KOPT-K1 (cell line): ENCODE results near the gene ZC3H12C.

Source experiments
- H3K27ac ChIP-seq: fragments of 200-600 bp; sonication (generic); 2 replicates; pipeline ENCODE4 v1.5.1; 2016; ENCODE audit warnings: antibody characterized with exemption, mild to moderate bottlenecking, low read depth, low read length; ENCODE audit not compliant: poor library complexity, severe bottlenecking
- H3K36me3 ChIP-seq: fragments of 200-600 bp; sonication (generic); 2 replicates; pipeline ENCODE4 v1.5.1; 2017; ENCODE audit warnings: antibody characterized with exemption, mild to moderate bottlenecking, low read length, moderate library complexity; ENCODE audit not compliant: insufficient read depth
- H3K9me3 ChIP-seq: fragments of 200-600 bp; sonication (generic); 2 replicates; pipeline ENCODE4 v1.5.1; 2017; ENCODE audit warnings: antibody characterized with exemption, low read length, mild to moderate bottlenecking; ENCODE audit not compliant: insufficient read depth, poor library complexity, severe bottlenecking

The ZC3H12C gene

GRCh38 chr11:110071197-110071596 lies 22.0 kb upstream of the ZC3H12C start:
- H3K9me3 ChIP-seq = no peaks in the 10 kb centered on the region
- no peaks in the 10 kb centered on the region for H3K36me3 ChIP-seq
- H3K27ac ChIP-seq = no peak overlapping the region

GRCh38 chr11:110072930-110073329 lies 20.3 kb upstream of the ZC3H12C start:
- H3K36me3 ChIP-seq = no peaks in the 10 kb centered on the region
- H3K9me3 ChIP-seq = no peaks in the 10 kb centered on the region
- no peak overlapping the region for H3K27ac ChIP-seq

DNA sequence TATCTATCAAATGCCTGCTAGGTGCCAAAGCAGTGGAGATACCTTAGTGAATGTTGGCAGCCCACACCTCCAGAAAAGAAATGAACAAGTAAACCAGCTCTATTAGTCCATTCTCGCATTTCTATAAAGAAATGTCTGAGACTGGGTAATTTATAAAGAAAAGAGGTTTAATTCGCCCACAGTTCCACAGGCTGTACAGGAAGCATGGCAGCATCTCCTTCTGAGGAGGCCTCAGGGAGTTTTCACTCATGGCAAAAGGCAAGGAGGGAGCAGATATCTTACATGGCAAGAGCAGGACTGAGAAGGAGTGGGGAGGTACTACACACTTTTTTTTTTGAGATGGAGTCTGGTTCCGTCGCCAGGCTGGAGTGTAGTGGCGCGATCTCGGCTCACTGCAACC lies 18.7 kb upstream of the ZC3H12C start:
- Histone ChIP-seq H3K36me3 (no peaks in the 10 kb centered on the region), H3K9me3 (no peaks in the 10 kb centered on the region), H3K27ac (no peak overlapping the region)

- no peaks in the 10 kb centered on the region for H3K9me3 ChIP-seq
- H3K27ac ChIP-seq = no peak overlapping the region
- H3K36me3 ChIP-seq = no peaks in the 10 kb centered on the region
Measured at GRCh38 chr11:110075105-110075846, 17.9 kb upstream of the ZC3H12C start.

- H3K9me3 ChIP-seq = no peaks in the 10 kb centered on the region
- H3K27ac ChIP-seq = no peak overlapping the region
- H3K36me3 ChIP-seq = no peaks in the 10 kb centered on the region
Measured at GRCh38 chr11:110075847-110076208, 17.4 kb upstream of the ZC3H12C start.

DNA sequence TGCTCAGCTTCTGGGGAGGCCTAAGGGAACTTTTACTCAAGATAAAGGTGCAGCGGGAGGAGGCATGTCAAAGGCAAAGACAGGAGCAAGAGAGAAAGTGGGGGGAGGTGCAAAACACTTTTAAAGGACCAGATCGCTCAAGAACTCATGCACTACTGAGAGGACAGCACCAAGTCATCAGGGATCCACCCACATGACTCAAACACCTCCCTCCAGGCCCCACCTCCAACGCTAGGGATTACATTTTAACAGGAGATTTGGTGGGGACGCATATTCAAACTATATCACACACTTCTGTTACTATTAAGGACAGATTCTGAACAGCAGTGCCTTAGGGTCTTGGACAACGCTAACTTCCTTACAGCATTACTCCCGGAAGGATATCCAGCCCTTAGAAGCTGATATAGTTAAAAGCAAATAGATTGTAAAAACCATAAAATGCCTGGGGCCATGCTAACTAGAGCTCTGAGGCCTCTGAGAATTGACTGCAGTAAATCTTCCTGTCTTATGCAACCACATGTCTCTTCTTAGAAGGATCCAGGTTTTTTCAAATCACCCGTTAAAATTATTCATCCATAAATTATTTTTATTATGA lies 16.7 kb upstream of the ZC3H12C start:
- H3K36me3 ChIP-seq = no peaks in the 10 kb centered on the region
- no peaks in the 10 kb centered on the region for H3K9me3 ChIP-seq
- H3K27ac ChIP-seq = no peak overlapping the region

DNA sequence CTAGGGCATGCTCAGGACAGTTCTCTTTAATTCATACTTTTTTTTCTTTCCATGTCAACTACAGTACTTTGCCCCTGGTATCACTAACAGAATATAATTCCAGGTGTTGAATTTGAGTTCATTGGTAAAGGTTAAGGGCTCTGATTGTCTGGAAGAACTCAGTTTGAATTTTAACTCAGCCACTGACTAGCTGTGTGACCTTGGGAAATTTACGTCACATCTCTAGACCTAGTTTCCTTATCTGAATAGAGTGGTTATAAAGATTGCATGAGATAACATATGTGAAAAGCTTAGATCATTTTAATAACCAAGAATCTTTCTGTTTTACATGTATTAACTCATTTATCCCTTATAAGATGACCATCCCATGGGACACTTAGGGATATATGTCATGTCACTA lies 15.8 kb upstream of the ZC3H12C start:
- no peaks in the 10 kb centered on the region for H3K9me3 ChIP-seq
- no peaks in the 10 kb centered on the region for H3K36me3 ChIP-seq
- no peak overlapping the region for H3K27ac ChIP-seq

DNA sequence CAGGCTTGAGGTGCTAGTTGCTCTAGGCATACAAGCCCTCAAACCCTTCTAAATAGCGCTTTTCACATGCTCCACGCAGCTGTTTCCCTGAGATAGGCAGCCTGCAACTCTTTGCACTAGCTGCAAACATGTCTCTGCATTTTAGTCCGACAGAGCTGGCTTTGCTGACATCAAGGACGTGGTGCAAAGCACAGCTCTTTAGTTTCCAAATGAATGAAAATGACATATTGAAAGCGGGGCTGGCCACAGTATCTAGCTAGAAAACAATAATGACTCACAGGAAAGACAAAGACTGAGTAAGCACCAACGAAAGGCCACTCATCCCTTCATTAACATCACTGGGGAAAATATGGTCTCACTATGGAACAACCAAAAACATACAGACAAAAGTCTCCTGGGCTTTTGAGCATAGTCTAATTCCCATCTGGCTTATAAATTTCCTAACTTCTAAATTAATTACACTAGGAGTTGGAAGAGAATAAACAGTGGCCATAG lies 15.3 kb upstream of the ZC3H12C start:
- H3K27ac ChIP-seq = no peak overlapping the region
- no peaks in the 10 kb centered on the region for H3K9me3 ChIP-seq
- H3K36me3 ChIP-seq = no peaks in the 10 kb centered on the region

GRCh38 chr11:110078923-110079544 lies 14.2 kb upstream of the ZC3H12C start:
- H3K27ac ChIP-seq = no peak overlapping the region
- no peaks in the 10 kb centered on the region for H3K9me3 ChIP-seq
- no peaks in the 10 kb centered on the region for H3K36me3 ChIP-seq

- no peaks in the 10 kb centered on the region for H3K9me3 ChIP-seq
- no peak overlapping the region for H3K27ac ChIP-seq
- no peaks in the 10 kb centered on the region for H3K36me3 ChIP-seq
Measured at GRCh38 chr11:110079726-110080125, 13.5 kb upstream of the ZC3H12C start.

DNA sequence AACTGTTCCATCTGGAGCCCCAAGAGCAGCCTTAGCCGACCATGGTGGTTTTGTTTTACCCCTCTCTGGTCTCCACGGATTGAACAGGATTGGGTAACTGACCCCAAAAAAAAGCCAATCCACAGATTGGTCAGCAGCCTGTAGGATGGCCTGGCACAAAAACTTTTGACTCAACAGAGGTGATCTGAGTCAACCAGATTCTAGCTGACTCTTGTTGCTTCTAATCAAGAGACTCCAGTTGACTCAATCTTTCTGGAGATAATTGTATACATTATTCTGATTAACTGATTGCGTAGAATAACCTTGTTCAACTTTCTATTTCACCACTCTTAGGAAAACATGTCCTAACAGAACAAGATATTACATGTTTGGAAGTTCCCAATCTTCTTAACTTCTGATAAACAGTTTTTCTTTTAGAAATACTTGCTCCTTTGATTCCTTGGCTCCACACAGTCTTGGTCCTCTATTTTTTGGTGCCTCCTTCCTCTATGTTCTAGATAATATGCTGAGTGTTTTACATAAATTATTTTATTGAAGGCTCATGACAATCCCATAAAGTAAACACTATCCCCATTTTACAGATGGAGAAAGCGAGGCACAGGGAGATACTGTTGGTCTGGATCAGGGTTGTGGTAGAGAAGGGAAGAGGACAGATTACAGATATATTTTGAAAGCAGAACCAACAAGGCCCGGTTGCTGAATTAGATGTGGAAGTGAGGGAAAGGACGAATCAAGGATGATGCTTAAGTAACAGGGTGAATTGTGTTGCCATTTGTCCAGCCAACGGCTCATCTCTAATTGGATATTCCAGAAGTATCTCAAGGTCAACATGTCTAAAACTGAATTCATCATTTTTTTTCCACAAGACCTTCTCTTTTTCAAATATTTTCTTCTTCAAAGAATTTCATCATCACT lies 11.5 kb upstream of the ZC3H12C start:
- H3K36me3 ChIP-seq = no peaks in the 10 kb centered on the region
- H3K27ac ChIP-seq = no peak overlapping the region
- no peaks in the 10 kb centered on the region for H3K9me3 ChIP-seq

DNA sequence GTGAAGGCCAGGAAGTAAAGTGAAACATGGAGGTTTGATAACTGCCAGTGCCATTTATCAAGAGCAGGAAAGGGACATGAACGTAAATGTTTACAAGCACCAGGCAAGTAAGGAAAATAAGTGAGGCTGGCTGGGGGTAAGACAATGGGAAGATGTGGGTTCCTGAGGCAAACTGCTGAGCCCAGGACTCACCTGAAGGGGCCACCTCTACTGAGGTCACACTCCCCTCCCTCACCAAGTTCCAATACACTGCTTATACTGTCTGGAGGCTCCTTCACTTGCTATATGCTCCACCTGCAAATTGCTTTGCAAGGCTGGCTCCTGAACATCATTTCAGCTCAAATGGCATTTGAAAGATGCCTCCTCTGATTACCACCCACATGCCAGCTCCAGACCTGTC lies 10.3 kb upstream of the ZC3H12C start:
- H3K36me3 ChIP-seq = no peaks in the 10 kb centered on the region

GRCh38 chr11:110085255-110085838 lies 7.8 kb upstream of the ZC3H12C start:
- H3K9me3 ChIP-seq = no peaks in the 10 kb centered on the region
- no peaks in the 10 kb centered on the region for H3K36me3 ChIP-seq
- H3K27ac ChIP-seq = no peak overlapping the region

More for the DNA sequence above, 10.3 kb upstream of the ZC3H12C start:
- Histone ChIP-seq H3K27ac (no peak overlapping the region), H3K9me3 (no peaks in the 10 kb centered on the region)

DNA sequence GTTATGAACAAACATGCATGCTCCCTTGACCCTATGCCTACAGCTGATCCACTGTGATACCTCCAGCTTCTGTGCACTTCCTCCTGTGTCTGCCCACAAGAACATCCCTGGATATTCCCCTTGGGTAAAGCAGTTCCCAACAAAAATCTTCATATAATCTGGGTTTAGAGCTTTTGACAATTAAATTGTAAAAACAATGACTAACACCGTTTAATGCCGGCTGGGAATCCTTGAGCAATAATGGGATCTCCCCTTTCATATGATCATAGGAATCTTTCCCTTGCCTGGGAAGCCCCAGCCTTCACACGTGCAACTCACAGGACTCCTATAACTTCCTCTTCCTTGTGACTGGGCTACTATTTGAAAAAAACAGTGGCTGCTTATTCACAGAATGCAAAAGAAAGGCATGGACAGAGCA lies 6.3 kb upstream of the ZC3H12C start:
- no peak overlapping the region for H3K27ac ChIP-seq
- H3K36me3 ChIP-seq = no peaks in the 10 kb centered on the region
- H3K9me3 ChIP-seq = peaks cover 2% of the 10 kb centered on the region
